Psoas muscle (tissue), 8 donors: ENCODE measurements around the gene FGFR2. TPM values are rescaled to one million over a fixed set of nuclear protein-coding genes. Genes with fewer than 3 reads are reported as not detected.

ENCODE experiments used
- ATAC-seq, 4 donors: fragments of 200-7000 bp; cut with Tn5 transposase; one replicate each; pipeline ENCODE4 v1.9.1; 2020; ENCODE audit warnings: moderate library complexity in 3 of 4, mild to moderate bottlenecking in 2 of 4
- DNase-seq, 2 donors: peaks; one replicate each; pipeline ENCODE4 v3.0.0-alpha.2; 2020
- H3K27ac ChIP-seq: fragments of 200-600 bp; one replicate; pipeline ENCODE4 v1.8.0; 2022
- H3K27me3 ChIP-seq, 3 donors: fragments of 200-600 bp in 1 of 3; one replicate each; pipeline versions ENCODE4 v1.6.1 to v1.8.0; 2013 to 2022; ENCODE audit warnings: low read length in 2 of 3, mild to moderate bottlenecking in 2 of 3, moderate library complexity in 1 of 3; ENCODE audit not compliant: insufficient read depth in 3 of 3
- H3K36me3 ChIP-seq, 2 donors: fragments of 200-600 bp in 1 of 2; one replicate each; pipeline versions ENCODE4 v1.6.1 to v1.8.0; 2013 to 2022; ENCODE audit warnings: low read depth in 1 of 2, mild to moderate bottlenecking in 1 of 2, moderate library complexity in 1 of 2; ENCODE audit not compliant: insufficient read depth in 1 of 2
- H3K4me1 ChIP-seq: fragments of 200-600 bp; one replicate; pipeline ENCODE4 v1.8.0; 2022
- H3K4me3 ChIP-seq: fragments of 200-600 bp; one replicate; pipeline ENCODE4 v1.8.0; 2022; ENCODE audit warnings: mild to moderate bottlenecking
- H3K9me3 ChIP-seq: fragments of 200-600 bp; one replicate; pipeline ENCODE4 v1.8.0; 2022
- CTCF ChIP-seq: fragments of 200-600 bp; IDR thresholded peaks from one replicate; pipeline ENCODE4 v1.8.0; 2022; ENCODE audit warnings: antibody characterized with exemption
- WGBS, 3 donors: extraction: QIAGEN DNeasy Blood & Tissue Kit; methylation state at CpG; one replicate each; pipeline versions ENCODE4 v1.1.6 to v1.1.7; 2013; 5-methylcytosine and 5-hydroxymethylcytosine counted together
- intact Hi-C, 2 donors: fragments of 100-400 bp; cut with DNase I; formaldehyde crosslinking; loops; one replicate each; pipeline versions ENCODE4 v1.11.0 to v1.14.2; 2022
- polyA plus RNA-seq, 3 donors: library from polyadenylated mRNA; stranded (reverse); fragments of 200-250 nt; gene quantifications; one replicate each; pipeline ENCODE4 v1.2.3, GENCODE V29; 2013
- total RNA-seq, 4 donors: library from RNA; stranded (reverse); fragmentation: NEBNext Ultra II Directional in 2 of 4; extraction: Animal tissue kit (Norgen Biotek cat#: 25700) in 2 of 4; gene quantifications; one replicate each; pipeline versions ENCODE4 v1.2.1 to v1.2.4, GENCODE V29; 2021 to 2023
- donor health status: healthy with polysubstance abuse.
- donor health status: DM: no; HTN: no; CAD: no; lungs with moderate emphysema.
- donor health status: Bipolar disorder and iron deficiency.
- donor health status: healthy.
- donor health status: DM: yes; HTN: yes; CAD: no.
- donor health status: DM: no; HTN: no; CAD: no.
- donor health status: DM: no; HTN: no; CAD: no.
- donor health status: DM: yes; HTN: yes; CAD: no.

The FGFR2 gene
- total and polyA plus RNA-seq, 7 donors, result 0.08 to 0.50 (median 0.20) TPM; not detected in 2

GRCh38 chr10:121493521-121493920 is 104.7 kb downstream of the FGFR2 start:
- Histone ChIP-seq H3K27ac (no peak overlapping the region), H3K4me3 (no peak overlapping the region), H3K4me1 (no peaks in the 10 kb centered on the region), H3K27me3 (peaks cover 2 to 5% (median 3%) of the 10 kb centered on the region in 3 donors), H3K9me3 (no peaks in the 10 kb centered on the region), H3K36me3 (no peaks in the 10 kb centered on the region)
- 65 to 80% (median 74%) methylated on average over 8 of the region's 8 CpGs for WGBS, 3 donors
- no peak for TF ChIP-seq CTCF
- no peak for ATAC-seq
- DNase-seq, result no peak
- intact Hi-C loops, result no loop called here

- DNase-seq, result no peak
- H3K9me3 ChIP-seq, result no peaks in the 10 kb centered on the region
- peaks cover 0 to 5% (median 2%) of the 10 kb centered on the region in 3 donors for H3K27me3 ChIP-seq
- TF ChIP-seq CTCF, result no peak
- no peaks in the 10 kb centered on the region for H3K36me3 ChIP-seq
- ATAC-seq, result no peak
- no peaks in the 10 kb centered on the region for H3K4me1 ChIP-seq
- WGBS, 3 donors, result 30 to 39% (median 31%) methylated on average over 17 of the region's 17 CpGs
- H3K4me3 ChIP-seq, result no peak overlapping the region
- intact Hi-C loops, result no loop called here
- H3K27ac ChIP-seq, result no peak overlapping the region
These were observed 107.2 kb downstream of the FGFR2 start for GRCh38 chr10:121490871-121491519.

- ATAC-seq, result no peak
- TF ChIP-seq CTCF, result no peak
- Histone ChIP-seq H3K27me3 (no peaks in the 10 kb centered on the region), H3K27ac (no peak overlapping the region), H3K4me1 (no peaks in the 10 kb centered on the region), H3K9me3 (no peaks in the 10 kb centered on the region), H3K36me3 (no peaks in the 10 kb centered on the region), H3K4me3 (no peak overlapping the region)
- intact Hi-C loops, result no loop called here
- DNase-seq, result no peak
- 65 to 71% (median 69%) methylated on average over 12 of the region's 12 CpGs for WGBS, 3 donors
These were observed 112.7 kb downstream of the FGFR2 start for GRCh38 chr10:121485436-121486139.

GRCh38 chr10:121484816-121485215 is 113.4 kb downstream of the FGFR2 start:
- H3K4me1 ChIP-seq, result no peaks in the 10 kb centered on the region
- no peaks in the 10 kb centered on the region for H3K9me3 ChIP-seq
- H3K4me3 ChIP-seq, result no peak overlapping the region
- DNase-seq (no peak), ATAC-seq (no peak)
- no peak for TF ChIP-seq CTCF
- H3K27me3 ChIP-seq, result peaks cover 0 to under 1% (median 0%) of the 10 kb centered on the region in 3 donors
- 55 to 66% (median 66%) methylated on average over 13 of the region's 13 CpGs for WGBS, 3 donors
- no peak overlapping the region for H3K27ac ChIP-seq
- intact Hi-C loops, result no loop called here
- no peaks in the 10 kb centered on the region for H3K36me3 ChIP-seq
